H1 (cell line): ENCODE results near the gene PHF1. TPM values are rescaled to one million over a fixed set of nuclear protein-coding genes. Genes with fewer than 3 reads are reported as not detected.

Source experiments
- BCL11A ChIP-seq, 2 experiments: IDR thresholded peaks; one replicate each; pipeline ENCODE4 v1.6.1; 2011; ENCODE audit warnings: low read depth in 2 of 2, low read length in 2 of 2, mild to moderate bottlenecking in 2 of 2
- CHD7 ChIP-seq: fragments of 300-600 bp; sonication (generic); IDR thresholded peaks from 2 replicates; pipeline ENCODE4 v1.7.1; 2012; ENCODE audit warnings: low read length, moderate library complexity, mild to moderate bottlenecking, inconsistent platforms; ENCODE audit not compliant: insufficient replicate concordance
- GTF2F1 ChIP-seq: IDR thresholded peaks from 2 replicates; pipeline ENCODE4 v1.6.1; 2012; ENCODE audit warnings: low read depth, low read length, improper control_type of control experiment, borderline replicate concordance
- HDAC6 ChIP-seq: IDR thresholded peaks from one replicate; pipeline ENCODE4 v1.7.1; 2012; ENCODE audit warnings: low read depth, mild to moderate bottlenecking, inconsistent platforms, low read length, moderate library complexity
- RAD21 ChIP-seq, 2 experiments: IDR thresholded peaks in 1 of 2; conservative IDR thresholded peaks in 1 of 2; 2 replicates each; pipeline ENCODE4 v1.6.1; 2011; ENCODE audit warnings: low read depth in 2 of 2, low read length in 2 of 2, improper control_type of control experiment in 1 of 2, inconsistent platforms in 1 of 2, mild to moderate bottlenecking in 1 of 2, moderate library complexity in 1 of 2
- polyA plus RNA-seq, 7 experiments: library from polyadenylated mRNA; depleted of rRNA in 3 of 7; stranded (reverse) in 5 of 7; unstranded in 2 of 7; fragments of >200 nt in 5 of 7; fragments of 200-250 nt in 2 of 7; gene quantifications; 1 replicate in 5 of 7; 2 replicates in 1 of 7; 4 replicates in 1 of 7; pipeline versions ENCODE4 v1.2.1 to v1.2.3, GENCODE V29; 2011 to 2013; ENCODE audit warnings: missing spikeins in 2 of 7, mixed read lengths in 2 of 7
- total RNA-seq: library from RNA; stranded (reverse); fragmentation: NEBNext Ultra II Directional; extraction: Animal tissue kit (Norgen Biotek cat#: 25700); gene quantifications from 2 replicates; pipeline ENCODE4 v1.2.1, GENCODE V29; 2021

The PHF1 gene
- total and polyA plus RNA-seq, 2 of the 8 experiments (the other 6 are each of a cell fraction or from before 2014, with no cell fraction given): 47.3 to 78.6 TPM

GRCh38 chr6:33430334-33430733 is 19.5 kb downstream of the PHF1 start (continued):
- TF ChIP-seq CHD7: no peak
- no peak for TF ChIP-seq RAD21 (IDR thresholded peaks at IDR 0.05 in 1 of 2, conservative IDR thresholded peaks at IDR 0.05 in 1 of 2; ENCODE audit: low read depth in 2 of 2, low read length in 2 of 2)
- TF ChIP-seq BCL11A (IDR thresholded peaks at IDR 0.05; ENCODE audit: low read depth in 2 of 2, low read length in 2 of 2): no peak
- TF ChIP-seq GTF2F1: no peak
- no peak for TF ChIP-seq HDAC6
